Astrocyte of the spinal cord (primary cell): Measurements from ENCODE around the gene C1orf94.

ENCODE experiments used
- DNase-seq: peaks from one replicate; pipeline ENCODE4 v3.0.0; 2011; ENCODE audit warnings: low read depth, low spot score
- H3K4me3 ChIP-seq: 2 replicates; pipeline ENCODE4 v1.5.1; 2011; ENCODE audit warnings: low read depth, mild to moderate bottlenecking, low read length, moderate library complexity
- CTCF ChIP-seq: IDR thresholded peaks from 2 replicates; pipeline ENCODE4 v1.5.1; 2012; ENCODE audit warnings: low read depth, mild to moderate bottlenecking, low read length, inconsistent platforms
- in situ Hi-C: cut with HindIII; loops from 2 replicates; pipeline ENCODE4 v1.10.0; 2017; ENCODE audit warnings: low sequenced_read_pairs

Gene C1orf94

GRCh38 chr1:34265396-34265795, 88.7 kb downstream of the C1orf94 start:
- DNase-seq, result no peak
- in situ Hi-C loops, result no loop called here
- TF ChIP-seq CTCF, result no peak
- H3K4me3 ChIP-seq, result no peak overlapping the region

- no peak overlapping the region for H3K4me3 ChIP-seq
- peak; percentile 4 for DNase-seq
- no peak for TF ChIP-seq CTCF
- in situ Hi-C loops, result no loop called here
Measured at GRCh38 chr1:34266127-34266951, 89.6 kb downstream of the C1orf94 start.

GRCh38 chr1:34267326-34267725, 90.6 kb downstream of the C1orf94 start:
- no peak overlapping the region for H3K4me3 ChIP-seq
- in situ Hi-C loops, result no loop called here
- TF ChIP-seq CTCF, result no peak
- no peak for DNase-seq

GRCh38 chr1:34268311-34268954, 91.7 kb downstream of the C1orf94 start:
- no peak overlapping the region for H3K4me3 ChIP-seq
- TF ChIP-seq CTCF, result no peak
- DNase-seq, result peak; percentile 74
- in situ Hi-C loops, result no loop called here
